ENCODE results near the gene PARD3. TPM values are rescaled to one million over a fixed set of nuclear protein-coding genes. Genes with fewer than 3 reads are reported as not detected.

Gene PARD3
- total and polyA plus RNA-seq, 10 of the 15 experiments (the other 5 are each of a cell fraction or from before 2014, with no cell fraction given) = 2.6 to 43.1 (median 13.9) TPM

GRCh38 chr10:34153663-34154382 lies 661.3 kb downstream of the PARD3 start:
- ChIA-PET POLR2A (no interaction called here), SMC1A (ENCODE audit: uncharacterized antibody, unreplicated experiment) (no interaction called here), RAD21 (ENCODE audit: unreplicated experiment) (no interaction called here), CTCF (no interaction called here)
- WGBS (ENCODE audit: insufficient coverage, insufficient replicate concordance, low lambda C conversion rate, missing lambda C conversion rate) = 10% methylated on average over 4 of the region's 4 CpGs
- no peaks in the 10 kb centered on the region for H3K9me3 ChIP-seq (replicated peaks; ENCODE audit: control insufficient read depth, insufficient read depth, low read length)
- H3K4me2 ChIP-seq (ENCODE audit: control insufficient read depth, insufficient read depth) = no peak overlapping the region
- TF ChIP-seq TAF1 (IDR thresholded peaks at IDR 0.05; ENCODE audit: borderline replicate concordance, low read depth, low read length) = no peak
- peak; percentile 17; the same call in 1 of the 2 replicates for TF ChIP-seq MTA2 (IDR thresholded peaks at IDR 0.05; ENCODE audit: low read depth)
- TF ChIP-seq SP1 (IDR thresholded peaks at IDR 0.05; ENCODE audit: low read depth, low read length) = no peak
- no peak for TF ChIP-seq CHD4 (IDR thresholded peaks at IDR 0.05)
- TF ChIP-seq IRF3 (IDR thresholded peaks at IDR 0.05) = no peak
- TF ChIP-seq SMC3 (IDR thresholded peaks at IDR 0.05; ENCODE audit: borderline replicate concordance, low read length) = no peak
- TF ChIP-seq, protein P1, sequence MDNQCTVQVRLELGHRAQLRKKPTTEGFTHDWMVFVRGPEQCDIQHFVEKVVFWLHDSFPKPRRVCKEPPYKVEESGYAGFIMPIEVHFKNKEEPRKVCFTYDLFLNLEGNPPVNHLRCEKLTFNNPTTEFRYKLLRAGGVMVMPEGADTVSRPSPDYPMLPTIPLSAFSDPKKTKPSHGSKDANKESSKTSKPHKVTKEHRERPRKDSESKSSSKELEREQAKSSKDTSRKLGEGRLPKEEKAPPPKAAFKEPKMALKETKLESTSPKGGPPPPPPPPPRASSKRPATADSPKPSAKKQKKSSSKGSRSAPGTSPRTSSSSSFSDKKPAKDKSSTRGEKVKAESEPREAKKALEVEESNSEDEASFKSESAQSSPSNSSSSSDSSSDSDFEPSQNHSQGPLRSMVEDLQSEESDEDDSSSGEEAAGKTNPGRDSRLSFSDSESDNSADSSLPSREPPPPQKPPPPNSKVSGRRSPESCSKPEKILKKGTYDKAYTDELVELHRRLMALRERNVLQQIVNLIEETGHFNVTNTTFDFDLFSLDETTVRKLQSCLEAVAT (IDR thresholded peaks at IDR 0.05) = no peak
- no peaks in the 10 kb centered on the region for H3K27me3 ChIP-seq (replicated peaks in 1 of 2; ENCODE audit: control insufficient read depth in 2 of 2, insufficient read depth in 2 of 2, low read length in 1 of 2)
- no peak overlapping the region for H2AFZ ChIP-seq (ENCODE audit: control insufficient read depth, low read depth, low read length)
- no peak overlapping the region for H3K9ac ChIP-seq (ENCODE audit: control insufficient read depth, insufficient read depth, low read length)
- in situ Hi-C loops (cut with MboI) (no loop called here), intact Hi-C loops (cut with micrococcal nuclease; ENCODE audit: unreplicated experiment) (loop anchor here (5.0 to 10.0 kb wide), 2 partner anchors 48 to 231 kb away; no protein-coding TSS in a partner anchor)
- no peak for FAIRE-seq
- no TSS peak for BruUV-seq (replicated peaks)
- H3K36me3 ChIP-seq (ENCODE audit: control insufficient read depth in 2 of 2, insufficient read depth in 2 of 2, low read length in 1 of 2) = no peaks in the 10 kb centered on the region
- no peaks in the 10 kb centered on the region for H4K20me1 ChIP-seq (ENCODE audit: control insufficient read depth, insufficient read depth)
- H3K27ac ChIP-seq (ENCODE audit: control insufficient read depth, insufficient read depth) = no peak overlapping the region
- no peak overlapping the region for H3K4me3 ChIP-seq
- H3K4me1 ChIP-seq (ENCODE audit: control insufficient read depth, insufficient read depth, low read length) = no peaks in the 10 kb centered on the region
- DNase-seq (ENCODE audit: low read depth, low spot score) = no peak
- ATAC-seq = no peak
- no peaks in the 10 kb centered on the region for H3K79me2 ChIP-seq (ENCODE audit: control insufficient read depth, insufficient read depth, low read length)

Data from GM12878 (cell line).